Measurements from ENCODE around the gene TUBB4B.

TUBB4B gene

DNA sequence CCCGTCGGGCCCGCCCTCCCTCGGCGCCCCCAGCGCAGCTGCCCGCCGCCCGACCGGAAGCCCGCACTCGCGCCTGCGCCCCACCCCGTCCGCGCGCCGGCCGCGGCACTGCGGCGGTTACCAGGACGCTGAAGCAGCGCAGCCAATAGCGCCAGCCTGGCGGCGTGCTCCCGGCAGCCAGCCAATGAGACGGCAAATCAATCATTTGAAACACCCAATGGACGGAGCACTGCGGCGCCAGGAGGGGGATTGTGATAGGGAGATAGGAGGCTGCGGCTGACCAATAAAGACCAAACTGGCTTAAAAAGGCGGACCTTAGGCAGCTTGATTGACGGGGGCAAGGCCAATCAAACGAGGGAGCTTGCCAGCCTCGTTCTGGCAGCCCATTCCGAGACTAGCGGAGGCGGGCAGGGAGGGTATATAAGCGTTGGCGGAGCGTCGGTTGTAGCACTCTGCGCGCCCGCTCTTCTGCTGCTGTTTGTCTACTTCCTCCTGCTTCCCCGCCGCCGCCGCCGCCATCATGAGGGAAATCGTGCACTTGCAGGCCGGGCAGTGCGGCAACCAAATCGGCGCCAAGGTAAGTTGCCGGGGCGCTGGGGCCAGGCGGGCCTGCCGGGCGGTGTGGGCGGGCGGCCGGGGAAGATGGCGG, at the start of gene TUBB4B:
TUBB4B (plus strand) TSS at position 447 of the 649 bp plus-strand sequence; CDS start at position 521, 74 bp downstream.
- DNase-seq: peak; percentile 96

DNA sequence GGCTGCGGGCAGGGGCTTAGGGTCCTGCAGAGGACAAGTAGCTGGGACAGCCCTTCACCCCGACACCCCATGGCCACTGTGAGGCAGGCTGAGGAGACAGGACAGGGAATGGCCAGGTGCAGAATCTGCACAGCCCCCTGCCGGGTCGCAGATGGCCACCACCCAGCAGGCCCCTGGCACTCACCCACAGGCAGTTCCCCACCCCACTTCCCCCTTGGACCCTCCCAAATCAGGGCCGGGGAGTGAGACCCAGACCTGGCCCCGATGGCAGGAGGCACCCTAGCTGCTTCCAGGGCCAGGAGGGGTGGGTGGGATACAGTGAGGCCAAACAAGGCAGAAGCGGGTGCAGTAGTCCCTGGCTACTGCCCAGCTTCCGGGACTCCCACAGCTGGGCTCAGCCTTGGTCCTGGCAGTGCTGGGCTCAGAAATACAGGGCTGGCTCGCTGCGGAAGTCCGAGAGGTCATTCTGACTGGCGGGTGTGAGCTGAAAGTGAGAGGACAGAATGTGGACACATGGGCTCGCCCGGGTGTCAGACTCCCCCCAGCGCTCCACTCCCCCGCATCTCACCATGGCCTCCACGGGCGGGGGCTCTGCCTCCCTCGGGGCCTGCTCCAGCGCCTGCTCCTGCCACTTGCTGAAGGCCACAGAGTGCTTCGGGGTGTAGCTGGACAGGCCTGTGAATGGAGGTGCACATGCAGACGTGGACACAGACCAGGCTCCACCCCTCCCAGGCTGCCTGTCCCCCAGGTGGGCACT, 49.2 kb upstream of the TUBB4B start:
- no peak for DNase-seq

DNA sequence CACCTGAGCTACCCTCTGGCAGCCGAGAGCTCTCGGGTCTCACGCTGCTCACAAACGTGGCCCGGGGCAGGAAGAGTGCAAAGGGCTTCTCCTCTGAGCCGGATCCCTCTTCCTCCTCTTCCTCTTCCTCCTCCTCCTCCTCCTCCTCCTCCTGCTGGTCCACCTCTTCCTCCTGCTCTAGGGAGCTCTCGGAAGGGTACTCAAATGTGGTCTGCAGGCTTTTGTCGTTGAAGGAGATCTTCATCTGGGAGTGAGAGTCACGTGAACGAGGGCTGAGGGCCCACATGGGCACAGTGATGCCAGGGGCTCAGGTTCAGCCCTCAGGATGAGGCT, 48.7 kb upstream of the TUBB4B start:
- no peak for DNase-seq

DNA sequence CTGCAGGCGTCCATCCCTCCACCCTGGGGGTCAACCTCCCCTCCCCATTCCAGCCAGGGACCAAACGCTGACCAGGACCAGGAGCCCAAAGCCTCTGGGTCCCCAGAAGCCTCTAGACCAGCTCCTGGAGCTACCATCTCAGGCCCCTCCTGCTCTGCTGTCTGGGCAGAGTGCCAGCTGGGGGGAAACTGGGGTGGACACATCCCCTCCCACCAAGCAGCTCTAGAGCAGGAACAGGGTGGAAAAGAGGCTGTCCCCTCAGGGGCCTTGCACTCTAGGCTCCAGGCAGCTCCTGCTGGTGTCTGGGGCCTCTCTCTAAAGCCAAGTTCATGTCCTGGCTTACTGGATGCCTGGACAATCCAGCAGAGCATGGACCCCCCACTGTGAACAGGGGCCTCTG, 48.2 kb upstream of the TUBB4B start:
- DNase-seq: no peak

DNA sequence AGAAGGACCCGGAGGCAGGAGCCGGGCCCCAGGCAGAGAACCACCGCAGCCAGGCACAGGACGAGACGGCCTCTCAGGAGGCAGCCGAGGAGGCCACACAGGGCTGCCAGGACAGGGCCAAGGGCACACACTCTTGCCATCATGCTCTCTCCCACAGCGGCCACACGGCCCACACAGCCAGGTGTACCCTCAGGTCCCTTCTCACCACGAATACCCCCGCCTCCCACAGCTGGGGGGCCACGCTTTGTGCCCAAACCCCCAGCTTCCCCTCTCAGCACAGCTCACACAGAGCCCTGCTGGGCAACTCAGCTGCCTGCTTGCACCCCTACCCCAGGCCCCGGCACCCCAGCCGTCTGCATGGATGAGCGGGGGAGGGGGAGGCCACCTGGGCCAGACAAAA, 47.3 kb upstream of the TUBB4B start:
- DNase-seq: no peak

DNA sequence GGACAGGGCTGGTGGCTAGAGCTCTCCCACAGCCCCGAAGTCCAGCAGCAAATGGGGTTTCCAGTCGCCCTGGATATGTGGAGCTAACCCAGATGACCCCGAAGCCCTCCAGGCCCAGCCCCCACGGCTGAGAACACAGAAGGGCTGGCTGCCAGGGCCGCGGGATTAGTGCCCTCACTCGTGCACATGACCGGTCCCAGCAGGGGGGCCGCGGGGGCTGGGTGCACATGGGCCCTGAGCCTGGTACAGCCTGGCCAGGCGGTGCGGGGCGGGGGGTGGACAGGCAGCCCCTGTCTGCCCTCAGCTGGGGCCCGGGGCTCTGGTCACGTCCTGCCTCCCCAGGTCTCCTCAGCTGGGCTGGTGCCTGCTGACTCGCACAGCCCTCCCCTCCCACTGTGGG, 46.7 kb upstream of the TUBB4B start:
- DNase-seq: no peak

DNA sequence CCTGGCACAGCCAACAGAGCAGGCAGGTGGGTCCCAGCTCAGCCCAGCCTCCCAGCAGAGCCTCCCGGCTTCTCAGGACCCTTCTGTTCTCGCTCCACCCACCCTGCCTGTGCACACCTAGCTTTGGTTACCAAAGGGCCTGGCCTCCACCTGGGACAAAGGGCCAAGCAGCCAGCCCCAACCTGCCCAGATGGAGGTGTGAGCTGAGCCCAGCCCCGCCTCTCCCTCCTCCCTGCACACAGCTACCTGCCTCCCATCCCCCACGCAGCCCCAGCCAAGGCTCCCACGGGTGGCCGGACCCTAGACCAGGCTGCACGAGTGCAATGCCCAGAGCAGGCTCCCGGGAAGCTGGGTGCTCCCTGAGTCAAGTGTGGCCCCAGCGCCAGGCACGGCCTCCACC, 46.2 kb upstream of the TUBB4B start:
- no peak for DNase-seq

DNA sequence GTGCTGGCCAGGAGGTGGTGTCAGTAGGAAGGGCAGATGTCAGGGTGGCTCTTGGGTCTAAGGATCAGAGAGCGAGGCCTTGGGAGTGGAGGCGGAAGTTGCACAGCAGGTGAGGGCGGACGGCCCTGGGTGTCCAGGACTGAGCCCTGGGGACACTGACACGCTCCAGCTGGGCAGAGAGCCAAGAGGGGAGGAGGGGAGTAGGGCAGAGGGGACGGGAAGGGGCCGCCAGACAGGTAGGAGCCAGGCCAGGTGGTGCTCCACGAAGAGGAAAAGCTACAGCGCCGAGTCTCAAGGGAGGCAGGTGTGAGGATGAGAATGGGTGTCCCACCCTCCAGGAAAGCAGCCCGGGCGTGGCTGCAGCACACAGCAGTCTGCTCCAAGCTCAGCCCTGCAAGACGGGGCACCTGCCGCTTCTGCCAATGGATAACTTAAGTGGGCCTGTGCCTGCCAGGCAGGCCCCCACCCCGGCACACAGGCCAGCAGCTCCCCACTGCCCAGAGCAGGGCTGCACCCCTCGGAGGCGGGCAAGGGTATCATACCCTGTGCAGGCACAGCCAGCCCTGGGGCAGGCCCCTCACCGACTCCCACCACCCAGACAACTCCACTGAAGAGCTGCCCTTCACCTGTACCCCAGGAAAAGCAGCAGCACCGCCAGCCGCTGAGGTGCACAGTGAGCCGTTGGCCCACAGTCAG, 45.4 kb upstream of the TUBB4B start:
- no peak for DNase-seq

DNA sequence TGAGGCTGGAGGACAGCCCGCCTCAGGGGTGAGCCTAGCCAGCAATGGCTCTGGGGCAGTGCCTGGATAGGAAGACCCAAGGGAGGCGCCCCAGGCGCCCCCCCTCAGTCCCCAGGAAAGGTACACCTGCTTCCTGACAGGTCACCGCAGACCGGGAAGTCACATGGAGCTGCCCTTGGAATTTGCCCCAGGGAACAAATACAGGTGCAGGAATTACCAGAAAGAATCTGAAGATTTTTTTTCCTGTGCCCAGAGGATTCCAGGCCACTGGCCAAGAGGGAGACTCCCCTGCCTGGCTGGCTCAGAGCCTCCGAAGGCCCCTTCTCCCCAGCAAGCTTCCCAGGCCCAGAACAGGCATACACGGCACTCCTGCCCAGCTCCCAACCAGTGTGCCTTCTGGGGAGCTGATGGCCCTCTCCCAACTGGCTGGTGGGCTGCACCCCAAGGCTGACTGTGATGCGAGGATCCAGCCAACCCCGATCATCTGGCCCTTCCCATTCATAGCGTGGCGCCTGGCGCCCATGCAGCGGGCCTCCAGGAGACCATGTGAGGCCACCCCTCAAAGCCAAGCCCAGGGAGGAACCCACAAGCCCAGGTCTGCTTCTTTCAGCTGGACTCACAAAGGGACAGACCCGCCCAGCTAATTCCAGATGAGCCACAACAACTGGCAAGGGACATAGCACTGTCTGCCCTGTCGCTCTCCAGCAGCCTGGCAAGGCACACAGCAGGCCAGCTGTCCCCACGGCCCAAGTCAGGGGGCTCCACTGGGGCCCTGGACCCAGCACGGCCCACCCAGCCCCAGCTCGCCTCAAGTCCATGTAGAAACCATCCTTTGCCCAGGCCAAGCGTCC, 42.8 kb upstream of the TUBB4B start:
- no peak for DNase-seq

DNA sequence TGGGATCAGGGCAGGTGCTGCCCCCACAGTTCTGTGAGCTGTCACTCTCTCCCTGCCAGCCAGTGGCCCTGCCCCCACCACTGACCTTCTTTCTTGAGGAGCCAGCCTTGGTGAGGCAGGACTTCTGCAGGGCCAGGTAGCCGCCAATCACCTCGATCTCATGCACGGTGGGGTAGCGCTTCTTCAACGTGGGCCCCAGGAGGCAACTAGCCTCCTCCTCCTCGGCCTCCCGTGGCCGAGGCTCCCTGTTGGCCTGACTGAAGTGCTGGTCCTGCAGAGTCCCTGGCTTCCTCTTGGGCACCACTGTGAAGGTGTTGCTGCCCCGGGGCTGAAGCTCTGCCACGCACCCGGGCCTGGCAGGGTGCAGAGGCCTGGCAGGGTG, 42.2 kb upstream of the TUBB4B start:
- DNase-seq: no peak

DNA sequence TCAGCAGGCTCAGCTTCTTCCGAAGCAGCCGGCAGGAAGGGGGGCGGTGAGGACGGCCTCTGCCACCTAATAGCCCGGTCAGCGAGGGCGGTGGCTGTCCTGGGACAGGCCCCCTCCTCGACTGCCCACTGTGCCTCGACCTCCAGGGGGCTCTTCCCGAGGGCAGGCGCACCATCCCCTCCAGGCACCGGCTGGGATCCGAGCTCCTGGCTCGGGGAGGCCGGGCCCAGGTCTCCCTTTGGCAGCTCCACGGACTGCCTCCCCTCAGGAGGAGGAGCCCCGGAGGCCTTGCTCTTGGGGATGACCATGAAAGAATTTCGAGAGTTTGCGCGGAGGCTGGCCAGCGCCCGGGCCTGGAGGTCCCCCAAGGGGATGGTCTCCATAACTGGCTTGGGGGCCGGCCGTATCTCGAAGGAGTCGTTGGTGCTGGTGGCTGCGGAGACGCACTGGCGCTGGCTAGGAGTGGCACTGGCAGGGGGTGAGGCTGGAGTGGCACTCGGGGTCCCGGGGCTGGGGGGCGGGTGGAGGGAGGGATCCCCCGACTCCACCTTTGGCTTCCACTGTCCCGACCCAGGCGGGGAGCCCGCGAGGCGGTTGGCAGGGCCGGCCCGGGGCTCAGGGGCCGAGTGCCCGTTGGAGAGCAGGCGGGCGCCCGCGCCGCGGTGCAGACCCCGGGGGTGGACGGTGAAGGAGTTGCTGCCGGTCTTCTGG, 41.5 kb upstream of the TUBB4B start:
- no peak for DNase-seq

DNA sequence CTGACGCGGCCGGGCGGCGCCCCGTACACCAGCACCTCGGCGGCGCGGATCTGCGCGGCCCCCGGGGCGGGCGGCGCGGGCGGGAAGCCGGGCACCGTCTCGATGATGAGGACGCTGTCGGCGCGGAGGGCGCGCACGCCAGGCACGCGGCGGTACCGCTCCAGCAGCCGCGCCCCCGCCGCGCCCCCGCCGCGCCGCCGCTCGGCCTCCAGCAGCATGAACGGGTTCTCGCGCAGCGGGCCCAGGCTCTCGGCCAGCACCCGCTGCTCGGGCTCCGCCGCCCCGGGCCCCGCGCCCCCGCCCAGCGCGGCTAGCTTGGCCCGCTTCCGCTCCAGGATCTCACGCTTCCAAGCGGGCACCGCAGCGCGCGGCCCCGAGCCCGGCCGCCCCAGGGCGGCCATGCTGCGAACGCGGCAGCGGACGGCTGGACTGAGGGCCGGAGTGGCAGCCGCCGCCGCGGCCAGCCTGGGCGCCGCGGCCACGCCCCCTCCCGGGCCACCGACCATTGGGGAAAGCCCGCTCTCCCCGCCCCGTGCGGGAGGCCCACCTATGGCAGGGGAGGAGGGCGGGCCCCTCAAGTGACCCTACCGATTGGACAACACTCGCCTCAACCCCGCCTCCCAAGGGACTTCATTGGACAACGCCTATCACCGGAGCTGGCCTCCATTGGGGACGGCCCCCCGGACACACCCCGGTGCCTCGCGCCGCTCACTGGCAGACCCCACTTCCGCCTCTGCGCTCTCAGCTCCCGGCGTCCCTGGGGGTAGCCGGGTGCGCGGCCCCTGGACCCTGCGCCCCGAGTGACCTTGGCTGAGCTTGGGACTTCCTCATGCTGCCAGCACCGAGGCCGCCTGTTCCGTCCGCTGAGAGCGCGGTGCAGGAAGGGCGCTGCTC, 40.5 kb upstream of the TUBB4B start, which contains the start of gene TPRN:
TPRN (minus strand) TSS at position 431 of the 894 bp plus-strand sequence; CDS start at position 401, 30 bp downstream.
- DNase-seq: peak; percentile 98

DNA sequence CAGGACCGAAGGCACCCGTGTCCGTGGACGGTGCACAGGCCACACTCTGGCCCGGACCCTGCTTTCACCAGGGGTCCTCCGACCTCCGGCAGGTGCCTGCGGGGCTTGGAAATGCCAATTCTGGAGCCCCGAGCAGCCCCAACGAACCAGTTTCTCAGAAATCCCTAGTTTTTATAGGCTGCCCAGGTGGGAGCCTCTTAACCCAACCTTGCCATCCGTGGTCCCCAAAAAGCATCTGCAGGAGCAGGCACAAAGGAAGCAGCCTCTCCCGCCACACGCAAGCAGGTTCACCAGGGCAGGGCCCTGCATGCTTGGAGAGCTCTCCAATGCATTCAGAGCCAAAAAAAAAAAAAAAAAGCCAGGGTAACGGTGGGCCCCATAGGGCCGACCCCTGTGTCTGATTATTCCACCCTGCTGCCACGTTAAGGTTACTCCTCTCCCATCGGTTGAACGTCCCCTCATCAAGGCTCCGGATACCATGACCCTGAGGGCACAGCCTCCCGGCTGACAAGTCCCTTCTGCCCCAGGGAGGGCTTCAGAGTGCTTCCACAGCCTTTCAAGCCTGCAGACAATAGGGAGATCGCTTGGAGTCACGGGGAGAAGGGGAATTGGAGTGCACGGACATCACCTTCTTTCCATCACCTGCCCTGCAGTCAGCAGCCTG, 39.8 kb upstream of the TUBB4B start:
- no peak for DNase-seq

DNA sequence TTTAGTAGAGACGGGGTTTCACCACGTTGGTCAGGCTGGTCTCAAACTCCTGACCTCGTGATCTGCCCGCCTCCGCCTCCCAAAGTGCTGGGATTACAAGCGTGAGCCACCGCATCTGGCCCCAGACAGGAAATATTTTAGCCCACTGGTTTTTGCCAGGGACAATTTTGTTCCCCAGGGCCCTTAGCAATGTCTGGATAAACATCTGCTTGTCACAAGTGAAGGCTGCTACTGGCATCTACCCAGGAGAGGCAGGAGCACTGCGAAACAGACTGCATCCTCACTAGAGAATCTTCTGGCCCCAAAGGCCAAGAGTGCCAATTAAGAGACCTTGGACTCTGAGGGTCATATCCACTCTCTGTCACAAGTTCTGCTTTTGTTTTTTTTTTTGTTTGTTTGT, 38.1 kb upstream of the TUBB4B start:
- DNase-seq: no peak

DNA sequence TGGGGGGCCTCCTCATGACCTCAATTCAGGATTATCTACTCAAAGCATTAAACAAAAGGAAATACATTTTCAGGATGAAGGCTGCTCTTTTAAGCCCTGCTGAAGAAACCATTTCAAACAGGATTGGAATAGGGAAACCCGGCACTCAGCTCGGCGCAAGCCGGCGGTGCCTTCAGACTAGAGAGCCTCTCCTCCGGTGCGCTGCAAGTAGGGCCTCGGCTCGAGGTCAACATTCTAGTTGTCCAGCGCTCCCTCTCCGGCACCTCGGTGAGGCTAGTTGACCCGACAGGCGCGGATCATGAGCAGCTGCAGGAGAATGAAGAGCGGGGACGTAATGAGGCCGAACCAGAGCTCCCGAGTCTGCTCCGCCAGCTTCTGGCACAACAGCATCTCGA, 36.4 kb upstream of the TUBB4B start:
- DNase-seq: no peak

DNA sequence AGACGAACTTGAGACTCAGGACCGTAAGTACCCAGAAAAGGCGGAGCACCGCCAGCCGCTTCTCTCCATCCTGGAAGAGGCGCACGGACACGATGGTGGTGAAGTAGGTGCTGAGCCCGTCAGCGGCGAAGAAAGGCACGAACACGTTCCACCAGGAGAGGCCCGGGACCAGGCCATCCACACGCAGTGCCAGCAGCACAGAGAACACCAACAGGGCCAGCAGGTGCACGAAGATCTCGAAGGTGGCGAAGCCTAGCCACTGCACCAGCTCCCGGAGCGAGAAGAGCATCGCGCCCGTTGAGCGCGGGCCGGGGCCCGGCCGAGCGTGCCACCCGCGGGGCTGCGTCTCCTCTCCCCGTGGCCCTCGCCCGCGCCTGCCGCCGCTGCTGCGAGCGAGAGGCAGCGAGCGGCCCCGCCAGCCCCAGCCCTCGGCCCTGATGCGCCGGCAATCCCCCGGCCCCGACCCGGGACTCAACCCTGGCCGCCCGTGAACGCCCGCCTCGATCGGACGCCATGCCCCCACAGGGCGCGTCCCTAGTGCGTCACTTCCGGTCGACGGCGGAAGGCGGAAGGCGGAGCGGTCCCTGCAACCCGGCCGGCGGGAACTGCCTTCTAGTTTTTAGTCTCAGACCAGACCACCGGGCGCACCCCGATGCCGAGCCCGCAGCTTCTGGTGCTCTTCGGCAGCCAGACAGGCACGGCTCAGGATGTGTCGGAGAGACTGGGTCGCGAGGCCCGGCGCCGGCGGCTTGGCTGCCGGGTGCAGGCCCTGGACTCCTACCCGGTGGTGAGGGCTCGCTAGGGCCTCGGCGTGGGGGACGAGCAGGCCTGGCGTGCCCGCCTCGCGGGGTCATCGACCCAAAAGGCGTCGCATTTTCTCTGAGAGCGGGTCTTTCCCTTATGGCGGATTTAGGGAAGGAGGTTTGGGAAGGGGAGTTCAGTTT, 35.7 kb upstream of the TUBB4B start, which contains the start of the genes NDOR1 and TMEM203:
NDOR1 (plus strand) TSS at position 575 of the 944 bp plus-strand sequence; CDS start at position 653, 78 bp downstream.
TMEM203 (minus strand) TSS at position 523 of the 944 bp plus-strand sequence; CDS start at position 289, 234 bp downstream.
- DNase-seq: peak; percentile 88

DNA sequence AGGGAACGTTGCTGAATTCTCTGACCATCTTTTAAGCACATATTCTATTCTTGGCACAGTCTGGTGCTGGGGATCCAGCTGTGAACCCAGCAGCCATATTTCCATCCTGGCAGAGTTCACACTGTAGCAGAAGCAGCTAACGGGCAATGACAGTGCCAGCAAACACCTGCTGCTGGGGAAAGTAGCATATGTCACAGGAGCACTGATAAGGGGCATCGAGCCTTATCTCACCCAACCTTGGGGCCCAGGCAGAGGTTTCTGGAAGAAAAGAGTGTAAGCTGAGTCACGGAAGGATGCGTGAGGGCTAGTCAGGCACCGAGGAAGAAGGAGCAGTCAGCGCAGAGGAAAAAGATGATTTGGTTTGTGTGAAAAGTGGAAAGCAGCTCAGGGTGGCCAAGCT, 34.5 kb upstream of the TUBB4B start:
- no peak for DNase-seq

DNA sequence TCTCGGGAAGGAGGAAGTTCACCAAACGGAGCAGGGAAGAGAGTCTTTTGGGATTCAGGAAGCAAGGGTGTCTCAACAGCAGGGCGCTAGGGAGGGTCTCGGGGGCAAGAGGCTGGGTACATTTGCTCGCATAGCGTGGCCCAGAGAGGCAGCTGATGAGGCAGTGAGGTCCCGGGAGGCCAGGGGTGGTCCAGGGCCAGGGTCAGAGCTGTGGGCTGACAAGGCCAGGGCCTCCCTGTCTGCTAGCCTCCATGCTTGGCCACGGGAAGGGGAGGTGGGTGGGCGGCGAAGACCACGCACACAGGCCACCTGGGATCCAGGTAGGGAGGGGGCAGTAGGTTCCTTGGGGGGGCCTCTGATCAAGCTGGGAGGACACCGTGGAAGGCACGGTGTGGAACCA, 29.6 kb upstream of the TUBB4B start:
- no peak for DNase-seq

DNA sequence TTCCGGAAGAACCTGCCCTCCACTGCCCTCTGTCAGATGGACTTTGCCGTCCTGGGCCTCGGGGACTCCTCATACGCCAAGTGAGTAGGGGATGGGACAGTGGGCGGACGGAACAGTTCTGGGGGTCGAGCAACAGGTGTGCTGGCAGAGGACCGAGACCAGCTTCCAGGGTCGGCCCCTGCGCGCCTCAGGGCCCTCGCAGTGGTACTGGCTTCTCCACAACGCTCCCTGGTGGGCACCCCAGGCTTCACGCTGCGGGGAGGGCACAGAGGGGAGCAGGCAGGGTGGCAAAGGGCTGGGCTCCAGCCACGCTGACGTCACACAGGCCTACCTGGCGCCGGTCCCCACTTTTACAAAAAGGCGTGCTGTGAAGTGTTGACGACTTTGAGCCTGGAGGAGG, 28.6 kb upstream of the TUBB4B start:
- no peak for DNase-seq
